Pulmonary artery endothelial cell (primary cell): ENCODE results near the gene CCDC183. TPM values are rescaled to one million over a fixed set of nuclear protein-coding genes. Genes with fewer than 3 reads are reported as not detected.
"Not testable (repeated sequence)": the region's sequence is repeated elsewhere in the genome, so short reads cannot be mapped to it uniquely, and the experiment has no call there.

Experiments used
- DNase-seq: peaks from one replicate; pipeline ENCODE4 v3.0.0-alpha.2; 2011; ENCODE audit warnings: low read depth, low spot score
- total RNA-seq: library from RNA; depleted of rRNA; stranded (reverse); fragments of >200 nt; gene quantifications from 2 replicates; pipeline ENCODE4 v1.2.3, GENCODE V29; 2014

The CCDC183 gene
- total RNA-seq, 1 donor from 2014 or later: 0.26 TPM

- no peak for DNase-seq
Observed at GRCh38 chr9:136784997-136785361, 11.2 kb upstream of the CCDC183 start.

- DNase-seq: not testable (repeated sequence)
Observed at GRCh38 chr9:136785565-136786355, 10.4 kb upstream of the CCDC183 start.

GRCh38 chr9:136786451-136786850, 9.7 kb upstream of the CCDC183 start:
- DNase-seq: no peak

- not testable (repeated sequence) for DNase-seq
Observed at GRCh38 chr9:136786983-136787382, 9.2 kb upstream of the CCDC183 start.

GRCh38 chr9:136787690-136788400, 8.3 kb upstream of the CCDC183 start:
- no peak for DNase-seq

GRCh38 chr9:136788644-136789522, 7.3 kb upstream of the CCDC183 start:
- DNase-seq: not testable (repeated sequence)

GRCh38 chr9:136789523-136789937, 6.6 kb upstream of the CCDC183 start:
- no peak for DNase-seq

- DNase-seq: peak; percentile 94
Observed at GRCh38 chr9:136790640-136791515, 5.3 kb upstream of the CCDC183 start, which contains the start of gene TMEM141. Gene TMEM141 (plus strand): TSS chr9:136791344. CDS start chr9:136791371, 27 bp downstream.

- DNase-seq: no peak
Observed at GRCh38 chr9:136791516-136792276, 4.4 kb upstream of the CCDC183 start.

- no peak for DNase-seq
Observed at GRCh38 chr9:136792321-136793085, 3.6 kb upstream of the CCDC183 start.

GRCh38 chr9:136793086-136793946, 2.8 kb upstream of the CCDC183 start:
- no peak for DNase-seq

- no peak for DNase-seq
Observed at GRCh38 chr9:136794281-136794999, 1.7 kb upstream of the CCDC183 start.

- no peak for DNase-seq
Observed at GRCh38 chr9:136795000-136795348, 1.2 kb upstream of the CCDC183 start.

GRCh38 chr9:136796775-136797347, 723 bp downstream of the CCDC183 start:
- DNase-seq: not testable (repeated sequence)

- no peak for DNase-seq
Observed at GRCh38 chr9:136798708-136799078, 2.6 kb downstream of the CCDC183 start.

GRCh38 chr9:136799079-136799853, 3.1 kb downstream of the CCDC183 start:
- no peak for DNase-seq
